Keratinocyte (primary cell): ENCODE measurements around the gene SETD9. TPM values are rescaled to one million over a fixed set of nuclear protein-coding genes. Genes with fewer than 3 reads are reported as not detected.

ENCODE experiments used
- DNase-seq: peaks from one replicate; pipeline ENCODE4 v3.0.0-alpha.2; 2011; ENCODE audit warnings: low read depth, missing footprints, low spot score
- FAIRE-seq: peaks from 2 replicates; lab custom pipeline; 2011; peaks lifted over from hg19 to GRCh38; lab: Jason Lieb, UNC
- H2AFZ ChIP-seq: 2 replicates; pipeline ENCODE4 v1.6.0; 2012; ENCODE audit warnings: low read length, control low read depth, inconsistent platforms; ENCODE audit not compliant: control insufficient read depth
- H3K27ac ChIP-seq: 2 replicates; pipeline ENCODE4 v1.5.1; 2011; ENCODE audit warnings: low read length; ENCODE audit not compliant: control insufficient read depth, insufficient read depth
- H3K27me3 ChIP-seq: 3 replicates; pipeline ENCODE4 v1.6.0; 2011; ENCODE audit warnings: low read length; ENCODE audit not compliant: control insufficient read depth, insufficient read depth; ENCODE audit errors: extremely low read depth
- H3K36me3 ChIP-seq, 2 experiments: 2 replicates in 1 of 2; 3 replicates in 1 of 2; pipeline ENCODE4 v1.5.1; 2011; ENCODE audit warnings: low read length in 2 of 2, mild to moderate bottlenecking in 1 of 2; ENCODE audit not compliant: control insufficient read depth in 2 of 2, insufficient read depth in 2 of 2; ENCODE audit errors: extremely low read depth in 1 of 2
- H3K4me1 ChIP-seq: 3 replicates; pipeline ENCODE4 v1.5.1; 2011; ENCODE audit warnings: low read length; ENCODE audit not compliant: control insufficient read depth, insufficient read depth; ENCODE audit errors: extremely low read depth
- H3K4me2 ChIP-seq: 3 replicates; pipeline ENCODE4 v1.6.0; 2011; ENCODE audit warnings: low read depth, low read length; ENCODE audit not compliant: control insufficient read depth, insufficient read depth; ENCODE audit errors: extremely low read depth
- H3K4me3 ChIP-seq, 3 experiments: fragments of 200-600 bp in 1 of 3; sonication (generic) in 1 of 3; 2 replicates in 2 of 3; 3 replicates in 1 of 3; pipeline ENCODE4 v1.5.1; 2011 to 2016; ENCODE audit warnings: low read length in 3 of 3, mild to moderate bottlenecking in 3 of 3, control low read depth in 2 of 3, inconsistent platforms in 1 of 3, low read depth in 1 of 3, mixed read lengths in 1 of 3, mixed run types in 1 of 3, moderate library complexity in 1 of 3; ENCODE audit not compliant: control insufficient read depth in 2 of 3, insufficient read depth in 2 of 3; ENCODE audit errors: extremely low read depth in 1 of 3
- H3K79me2 ChIP-seq: 2 replicates; pipeline ENCODE4 v1.6.0; 2012; ENCODE audit warnings: low read length; ENCODE audit not compliant: control insufficient read depth, insufficient read depth
- H3K9ac ChIP-seq: 3 replicates; pipeline ENCODE4 v1.6.0; 2011; ENCODE audit warnings: low read length; ENCODE audit not compliant: control insufficient read depth, insufficient read depth; ENCODE audit errors: extremely low read depth
- H3K9me1 ChIP-seq: 3 replicates; pipeline ENCODE4 v1.6.0; 2011; ENCODE audit warnings: low read length; ENCODE audit not compliant: control insufficient read depth, insufficient read depth; ENCODE audit errors: extremely low read depth
- H3K9me3 ChIP-seq: 2 replicates; pipeline ENCODE4 v1.5.1; 2012; ENCODE audit warnings: low read depth, low read length; ENCODE audit not compliant: control insufficient read depth
- H4K20me1 ChIP-seq: 3 replicates; pipeline ENCODE4 v1.6.0; 2011; ENCODE audit warnings: low read length; ENCODE audit not compliant: control insufficient read depth, insufficient read depth; ENCODE audit errors: extremely low read depth
- CTCF ChIP-seq, 3 experiments: IDR thresholded peaks in 1 of 3; conservative IDR thresholded peaks in 1 of 3; optimal IDR thresholded peaks in 1 of 3; 2 replicates in 2 of 3; 3 replicates in 1 of 3; pipeline versions ENCODE3 to v1.5.1; 2011; ENCODE audit warnings: low read length in 3 of 3, mild to moderate bottlenecking in 3 of 3, moderate library complexity in 2 of 3, control low read depth in 1 of 3, inconsistent platforms in 1 of 3; ENCODE audit not compliant: insufficient read depth in 2 of 3; ENCODE audit errors: extremely low read depth in 1 of 3
- EZH2 ChIP-seq: IDR thresholded peaks from one replicate; pipeline ENCODE4 v1.6.1; 2012; ENCODE audit warnings: inconsistent platforms, mild to moderate bottlenecking, low read length, moderate library complexity
- dilution Hi-C: fragments of 300-500 bp; cut with MboI; formaldehyde crosslinking; loops from one replicate; pipeline ENCODE4 v1.7.0; 2020; ENCODE audit warnings: low sequenced_read_pairs; ENCODE audit not compliant: extremely low pct_ligation_motif_present
- polyA plus RNA-seq, 5 experiments: library from polyadenylated mRNA; depleted of rRNA in 3 of 5; stranded (reverse) in 3 of 5; stranded (forward) in 1 of 5; unstranded in 1 of 5; fragments of >200 nt; gene quantifications; 1 replicate in 1 of 5; 2 replicates in 3 of 5; 3 replicates in 1 of 5; pipeline versions ENCODE4 v1.2.1 to v1.2.3, GENCODE V29; 2011 to 2012; ENCODE audit warnings: missing spikeins in 2 of 5, low read depth in 1 of 5, low replicate concordance in 1 of 5

Gene SETD9
- polyA plus RNA-seq, 1 donor (not counting 4 experiments of a cell fraction or from before 2014, with no cell fraction given) = 4.7 TPM

- dilution Hi-C loops = no loop called here
Measured at GRCh38 chr5:56941981-56942380, 32.6 kb downstream of the SETD9 start.

GRCh38 chr5:56947052-56947451, 37.7 kb downstream of the SETD9 start:
- Histone ChIP-seq H3K9ac (no peak overlapping the region), H3K27ac (no peak overlapping the region), H3K4me3 (no peak overlapping the region), H3K4me1 (peaks cover 6% of the 10 kb centered on the region), H3K79me2 (peaks cover 23% of the 10 kb centered on the region), H3K4me2 (no peak overlapping the region), H3K27me3 (no peaks in the 10 kb centered on the region), H3K9me1 (no peaks in the 10 kb centered on the region), H4K20me1 (no peaks in the 10 kb centered on the region), H2AFZ (no peak overlapping the region), H3K36me3 (peaks cover 7 to 14% of the 10 kb centered on the region in 2 experiments), H3K9me3 (no peaks in the 10 kb centered on the region)
- DNase-seq (no peak), FAIRE-seq (no peak)
- TF ChIP-seq EZH2 (no peak), CTCF (optimal IDR thresholded peaks at IDR 0.05 in 1 of 3, IDR thresholded peaks at IDR 0.05 in 1 of 3, conservative IDR thresholded peaks at IDR 0.05 in 1 of 3; ENCODE audit: extremely low read depth in 1 of 3, insufficient read depth in 2 of 3, low read length in 3 of 3) (no peak)
- dilution Hi-C loops = no loop called here

More at GRCh38 chr5:56941981-56942380, 32.6 kb downstream of the SETD9 start:
- Histone ChIP-seq H3K27ac (no peak overlapping the region), H4K20me1 (no peaks in the 10 kb centered on the region), H3K36me3 (peaks cover 15 to 31% of the 10 kb centered on the region in 2 experiments), H3K27me3 (no peaks in the 10 kb centered on the region), H2AFZ (no peak overlapping the region), H3K9me3 (no peaks in the 10 kb centered on the region), H3K9ac (no peak overlapping the region), H3K4me2 (no peak overlapping the region), H3K4me1 (no peaks in the 10 kb centered on the region), H3K4me3 (no peak overlapping the region), H3K79me2 (no peaks in the 10 kb centered on the region), H3K9me1 (no peaks in the 10 kb centered on the region)
- DNase-seq = no peak
- TF ChIP-seq CTCF (optimal IDR thresholded peaks at IDR 0.05 in 1 of 3, IDR thresholded peaks at IDR 0.05 in 1 of 3, conservative IDR thresholded peaks at IDR 0.05 in 1 of 3; ENCODE audit: extremely low read depth in 1 of 3, insufficient read depth in 2 of 3, low read length in 3 of 3) = no peak
- no peak for TF ChIP-seq EZH2
- no peak for FAIRE-seq
